ENCODE results near the gene PANX1.

DNA sequence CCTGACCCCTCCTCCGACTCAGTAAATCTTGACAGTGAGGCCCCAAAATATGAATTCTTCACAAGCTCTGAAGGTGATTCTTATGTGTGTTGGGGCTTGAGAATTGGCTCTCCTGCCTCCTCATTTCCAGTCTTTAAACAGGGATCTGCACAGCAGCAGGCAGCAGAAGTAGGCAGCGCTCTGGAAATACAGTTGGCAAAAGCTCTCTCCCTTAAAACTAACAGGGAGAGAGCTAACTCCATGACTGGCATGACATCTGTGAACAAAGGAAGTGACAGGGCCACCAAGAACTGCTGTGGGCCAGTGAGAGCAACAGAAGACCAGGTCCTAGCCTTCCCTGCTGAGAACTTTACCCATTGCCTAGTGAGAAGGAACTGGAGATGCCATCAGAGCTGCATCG lies 70.1 kb downstream of the PANX1 start:
- TF ChIP-seq CTCF (IDR thresholded peaks at IDR 0.05), result no peak
- no peak for TF ChIP-seq REST (IDR thresholded peaks at IDR 0.05; ENCODE audit: insufficient read depth in 1 of 2, low read depth in 2 of 2, low read length in 1 of 2)
- TF ChIP-seq TCF7L2 (IDR thresholded peaks at IDR 0.05; ENCODE audit: low read depth, low read length), result no peak
- no peak for TF ChIP-seq SIN3A (IDR thresholded peaks at IDR 0.05; ENCODE audit: borderline replicate concordance, insufficient read depth, low read depth, low read length)
- no peak for TF ChIP-seq POLR2AphosphoS5 (IDR thresholded peaks at IDR 0.05; ENCODE audit: low read depth, low read length)
